AG09319 (cell line): ENCODE results near the gene TRAF2.

Experiments
- DNase-seq: peaks from one replicate; pipeline ENCODE4 v3.0.0-alpha.2; 2010; ENCODE audit warnings: low read depth; ENCODE audit errors: extremely low read depth
- CTCF ChIP-seq: IDR thresholded peaks from 2 replicates; pipeline ENCODE4 v1.5.1; 2011; ENCODE audit warnings: low read depth, mild to moderate bottlenecking, inconsistent platforms, low read length, moderate library complexity

The TRAF2 gene

GRCh38 chr9:136946228-136947027, 60.1 kb downstream of the TRAF2 start:
- TF ChIP-seq CTCF: no peak
- DNase-seq: no peak

GRCh38 chr9:136947028-136947891, 60.9 kb downstream of the TRAF2 start:
- TF ChIP-seq CTCF: no peak
- DNase-seq: no peak

GRCh38 chr9:136947955-136948510, 61.7 kb downstream of the TRAF2 start:
- no peak for DNase-seq
- peak; percentile 47 for TF ChIP-seq CTCF

GRCh38 chr9:136949239-136949816, 63.0 kb downstream of the TRAF2 start:
- TF ChIP-seq CTCF: no peak
- no peak for DNase-seq

- TF ChIP-seq CTCF: no peak
- DNase-seq: peak; percentile 31
Observed at GRCh38 chr9:136949817-136950655, 63.7 kb downstream of the TRAF2 start.

- no peak for DNase-seq
- TF ChIP-seq CTCF: no peak
Observed at GRCh38 chr9:136950656-136951276, 64.5 kb downstream of the TRAF2 start.
